NCI-H2171 treated with DMSO at 0.1 percent for 48 hours (cell line): ENCODE measurements around the gene AQP12B.

ENCODE experiments used
- DNase-seq: peaks from one replicate; lab custom pipeline; 2025; lab: John Stamatoyannopoulos, UW

The AQP12B gene

DNA sequence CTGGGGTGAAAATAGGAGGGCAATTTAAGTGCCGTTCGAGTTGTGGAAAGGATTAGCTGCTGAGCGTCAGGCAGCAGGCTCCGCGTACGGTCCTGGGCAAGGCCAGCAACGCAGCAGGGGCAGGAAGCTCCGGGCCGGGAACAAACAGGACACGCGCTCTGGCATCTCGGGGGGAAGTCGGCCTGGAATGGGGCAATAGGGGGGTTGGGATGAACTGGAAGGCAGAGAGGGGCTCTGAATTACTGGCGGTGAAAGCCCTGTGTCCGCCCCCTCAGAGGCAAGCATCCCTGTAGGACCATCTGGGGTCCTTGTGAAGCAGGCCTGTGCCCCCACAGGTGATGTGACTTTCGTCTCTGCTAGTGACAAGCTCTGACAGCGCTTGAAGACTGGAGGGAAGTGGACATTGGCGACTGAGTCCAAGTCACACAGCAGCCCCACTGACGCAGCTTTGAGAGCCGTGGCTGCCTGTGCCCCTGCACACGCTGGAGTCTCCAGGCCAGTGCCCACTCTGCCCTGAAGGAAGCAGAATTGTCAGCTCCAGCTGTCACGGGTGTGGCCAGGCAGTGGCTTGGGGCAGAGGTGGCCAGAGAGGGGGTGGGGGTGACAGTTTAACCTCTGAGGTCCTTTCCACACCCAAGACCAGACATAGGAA, 35.1 kb downstream of the AQP12B start:
- DNase-seq, result no peak

DNA sequence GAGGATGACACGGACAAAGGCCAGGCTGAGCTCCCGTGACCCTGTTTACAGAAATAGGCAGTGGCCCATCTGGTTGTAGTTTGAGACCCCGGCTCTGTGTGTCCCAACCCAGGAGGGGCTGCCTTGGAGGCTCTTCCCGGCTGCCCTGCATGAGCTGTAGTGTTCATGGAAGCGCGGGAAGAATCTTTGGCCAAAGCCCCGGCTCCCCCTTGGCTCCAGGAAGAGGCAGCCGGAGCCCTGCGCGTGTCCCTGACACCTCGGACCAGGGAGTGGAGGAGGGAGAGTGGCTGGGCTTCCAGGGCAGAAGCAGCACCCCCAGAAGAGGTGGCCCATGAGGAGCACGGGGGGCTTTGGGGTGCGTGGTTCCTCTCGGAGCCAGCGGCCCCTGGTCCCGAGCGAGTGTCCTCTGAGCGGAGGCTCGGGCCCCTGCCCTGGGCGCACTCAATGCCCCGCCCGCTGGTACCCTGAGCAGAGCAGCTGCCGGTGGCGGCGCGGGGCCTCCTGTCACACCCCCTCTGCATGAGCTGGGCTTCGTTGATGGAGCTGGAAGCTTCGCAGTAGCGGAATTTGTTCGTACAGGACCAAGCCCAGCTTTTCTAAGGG, 35.7 kb downstream of the AQP12B start:
- DNase-seq, result no peak

- no peak for DNase-seq
These were observed 36.3 kb downstream of the AQP12B start for GRCh38 chr2:240646176-240646899.

DNA sequence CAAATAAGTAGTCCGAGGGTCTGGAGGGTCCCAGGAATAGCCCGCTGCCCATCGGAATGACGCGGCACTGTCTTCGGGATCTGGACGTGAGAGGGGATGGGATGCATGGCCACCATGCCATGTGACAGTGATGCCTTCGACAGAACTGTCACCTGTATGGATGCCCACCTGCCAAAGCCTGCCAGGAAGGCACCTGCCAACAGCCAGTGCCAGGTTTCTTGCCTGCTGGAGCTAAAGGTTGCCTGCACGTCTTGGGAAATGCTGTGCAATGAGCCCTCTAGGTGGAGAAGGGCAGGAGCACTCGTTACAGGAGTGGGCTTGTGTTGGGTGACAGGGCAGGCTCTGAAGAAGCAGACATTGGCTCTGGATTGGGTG, 36.9 kb downstream of the AQP12B start:
- no peak for DNase-seq

GRCh38 chr2:240645346-240645745, 37.3 kb downstream of the AQP12B start:
- no peak for DNase-seq

DNA sequence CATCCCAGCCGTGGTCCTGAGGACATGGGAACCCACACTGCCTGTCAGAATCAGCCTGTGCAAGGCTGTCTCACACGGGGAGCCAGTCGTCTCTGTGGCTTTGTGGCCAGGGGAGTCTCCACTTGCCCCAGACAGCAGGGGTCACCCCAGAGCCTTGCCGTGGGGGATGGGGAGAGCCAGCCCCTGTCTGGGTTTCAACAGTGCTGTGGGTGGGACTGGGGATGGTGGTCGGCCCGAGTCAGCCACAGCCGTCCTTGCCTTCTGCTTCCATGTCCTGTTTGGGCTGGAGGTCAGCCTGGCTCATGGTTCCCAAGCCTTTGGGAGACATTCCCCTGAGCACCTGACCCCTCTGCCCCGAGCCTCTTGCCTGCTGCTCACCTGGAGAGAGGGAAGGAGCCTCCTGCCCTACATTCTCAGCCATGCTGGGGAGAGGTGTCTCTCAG, 37.8 kb downstream of the AQP12B start:
- no peak for DNase-seq

GRCh38 chr2:240644171-240644651, 38.5 kb downstream of the AQP12B start:
- no peak for DNase-seq

DNA sequence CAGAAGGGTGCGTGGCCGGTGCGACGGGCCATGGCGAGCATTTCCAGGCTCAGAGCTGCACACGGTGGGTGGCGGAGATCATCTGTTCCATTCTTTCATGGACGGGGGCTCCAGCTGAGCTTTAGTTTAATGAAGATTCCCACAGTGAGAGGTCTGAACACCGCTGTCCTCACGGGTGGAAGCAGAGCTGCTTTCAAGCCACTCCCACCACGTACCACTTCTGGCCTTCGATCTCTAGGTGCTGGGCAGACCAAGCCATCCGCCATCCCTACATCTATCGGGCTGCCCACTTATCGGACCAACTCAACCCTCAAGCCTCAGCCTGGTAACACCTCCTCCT, 38.9 kb downstream of the AQP12B start:
- no peak for DNase-seq

- no peak for DNase-seq
These were observed 39.4 kb downstream of the AQP12B start for GRCh38 chr2:240643093-240643810.

GRCh38 chr2:240642806-240643092, 39.9 kb downstream of the AQP12B start:
- DNase-seq, result no peak

DNA sequence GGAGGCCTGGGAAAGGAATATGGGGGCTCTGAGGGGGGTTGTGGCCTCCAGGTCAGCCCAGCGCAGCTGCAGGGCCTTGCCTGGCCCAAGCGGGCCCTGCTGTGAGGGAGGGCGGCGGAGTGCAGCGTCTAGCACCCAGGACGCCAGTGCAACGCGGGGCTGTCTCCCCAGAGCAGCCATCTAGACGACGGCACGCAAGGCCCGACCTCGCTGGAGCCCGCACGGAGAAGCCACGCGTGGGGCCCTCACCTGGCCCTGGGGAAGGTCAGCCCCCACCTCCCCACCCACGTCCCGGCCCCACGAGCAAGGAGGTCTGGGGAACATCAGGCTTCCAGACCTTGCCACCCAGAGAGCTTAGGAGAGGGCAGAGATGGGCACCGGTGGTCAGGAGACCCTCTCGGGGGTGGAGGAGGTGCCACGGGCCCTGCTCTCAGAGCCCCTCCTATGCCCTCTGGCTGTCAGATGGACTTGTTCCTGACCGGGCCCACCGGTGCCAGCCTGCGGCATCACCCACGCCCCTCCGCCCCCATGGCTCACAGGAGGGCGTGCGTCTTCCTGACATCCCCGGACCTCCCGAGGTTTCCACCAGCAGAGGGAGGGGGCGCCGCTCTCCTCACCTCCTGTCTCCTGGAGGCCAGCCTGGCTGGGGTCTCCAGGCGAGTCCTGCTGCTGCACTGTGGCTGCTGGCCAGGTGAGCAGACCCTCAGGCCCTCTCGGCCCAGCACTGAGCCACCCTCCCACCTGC, 40.5 kb downstream of the AQP12B start:
- DNase-seq, result no peak

DNA sequence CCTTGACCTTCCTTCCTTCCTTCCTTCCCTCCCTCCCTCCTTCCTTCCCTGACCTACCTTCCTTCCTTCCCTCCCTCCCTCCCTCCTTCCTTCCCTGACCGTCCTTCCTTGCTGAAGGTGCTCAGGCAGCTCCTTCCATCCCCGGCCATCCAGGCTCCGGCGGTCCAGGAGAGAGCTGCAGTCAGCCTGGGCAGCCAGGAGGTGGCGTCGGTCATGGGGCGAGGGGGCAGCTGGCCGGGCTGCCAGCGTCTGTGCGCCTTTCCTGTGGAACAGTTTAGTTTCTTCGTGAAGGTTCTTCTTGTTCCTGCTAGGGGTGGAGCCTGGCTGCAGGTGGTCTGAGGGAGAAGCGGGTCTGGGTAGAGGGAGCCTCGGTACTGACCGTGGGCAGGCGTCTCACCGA, 41.7 kb downstream of the AQP12B start:
- DNase-seq, result no peak

- no peak for DNase-seq
These were observed 43.1 kb downstream of the AQP12B start for GRCh38 chr2:240639566-240639965.

DNA sequence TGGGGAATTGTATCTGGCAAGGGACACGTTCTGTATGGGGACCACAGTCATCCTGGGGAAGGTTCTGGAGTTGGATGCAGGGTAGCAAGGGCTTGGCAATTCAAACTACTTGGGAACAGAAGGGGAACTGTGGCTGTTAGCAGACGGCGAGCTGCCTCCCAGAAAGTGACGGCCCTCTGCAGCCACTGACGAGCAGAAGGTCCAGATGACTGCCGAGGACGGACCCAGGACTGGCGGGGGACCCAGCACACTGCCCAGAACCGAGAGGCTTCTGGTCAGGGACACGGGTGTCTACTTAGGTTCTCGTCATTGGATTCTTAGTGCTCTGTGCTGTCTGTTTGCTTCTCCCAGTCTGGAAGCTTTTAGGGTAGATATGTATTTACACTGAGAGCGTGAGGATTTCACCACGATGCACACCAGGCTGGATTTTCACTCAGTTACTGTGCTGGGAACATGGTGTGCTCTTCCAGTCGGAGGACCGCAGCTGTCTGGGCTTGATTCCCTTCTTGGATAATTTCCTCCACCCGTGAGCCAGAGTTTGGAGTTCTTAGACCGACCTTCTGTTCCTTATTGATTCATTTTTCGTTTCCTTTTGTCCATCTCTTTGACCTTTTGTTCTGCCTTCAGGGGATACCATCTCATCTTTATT, 44.0 kb downstream of the AQP12B start:
- no peak for DNase-seq

DNA sequence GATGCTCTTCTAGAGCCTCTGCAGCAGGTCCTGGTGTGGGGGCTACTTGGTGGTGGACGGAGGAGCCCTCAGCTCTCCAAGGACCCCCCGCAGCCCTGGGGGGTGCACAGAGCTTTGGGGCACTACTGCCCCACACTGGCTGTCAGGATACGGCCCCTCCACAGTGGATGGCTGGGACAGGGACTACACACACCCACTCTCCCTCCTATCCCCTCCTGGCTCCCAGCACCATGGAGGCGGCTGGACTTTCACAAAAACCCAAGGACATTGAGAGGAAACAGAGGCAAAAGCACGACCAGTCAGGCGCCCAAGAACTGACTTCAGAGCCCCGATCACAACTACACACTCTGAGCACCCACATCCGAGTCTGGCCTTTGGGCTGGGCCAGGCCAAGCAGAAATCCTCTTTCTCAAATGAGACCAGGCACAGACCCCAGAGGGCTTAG, 44.8 kb downstream of the AQP12B start:
- DNase-seq, result no peak

- DNase-seq, result no peak
These were observed 45.4 kb downstream of the AQP12B start for GRCh38 chr2:240637116-240637900.

DNA sequence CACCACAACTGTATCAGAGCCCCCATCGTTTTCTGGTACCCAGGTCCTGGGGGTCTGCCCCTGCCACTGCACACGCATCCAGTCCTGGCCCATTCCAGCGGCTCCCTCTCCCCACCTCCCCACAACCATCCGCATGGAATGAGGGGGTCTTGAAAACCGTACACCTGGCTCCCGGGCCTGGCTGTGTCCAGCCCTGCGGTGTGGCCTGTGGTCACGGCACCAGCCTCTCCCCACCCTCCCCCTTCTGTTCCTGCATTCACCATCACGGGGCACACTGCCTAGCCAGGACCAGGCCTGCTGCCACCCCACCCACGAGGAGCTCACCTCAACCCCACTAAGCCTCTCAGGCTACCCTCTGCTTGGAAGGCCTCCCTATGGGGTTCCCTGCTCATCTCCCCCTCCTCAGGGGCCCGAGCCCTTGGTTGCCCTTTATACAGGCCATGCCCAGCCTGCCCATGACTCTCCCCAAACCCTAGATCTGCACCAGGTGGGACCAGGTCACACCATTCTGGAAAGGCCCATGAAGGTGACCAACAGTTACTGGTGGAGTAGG, 46.0 kb downstream of the AQP12B start:
- DNase-seq, result no peak

GRCh38 chr2:240635998-240636547, 46.6 kb downstream of the AQP12B start:
- no peak for DNase-seq

GRCh38 chr2:240635121-240635997, 47.3 kb downstream of the AQP12B start:
- DNase-seq, result no peak
